ENCODE measurements around the gene FOXO6.

Gene FOXO6

GRCh38 chr1:41363591-41364320 is 2.5 kb downstream of the FOXO6 start:
- ATAC-seq, result no peak
- TF ChIP-seq OSR1 (CRISPR knock-in tag; IDR thresholded peaks at IDR 0.05), result no peak
- no peak for TF ChIP-seq PPARA (CRISPR knock-in tag; IDR thresholded peaks at IDR 0.05; ENCODE audit: borderline replicate concordance)
- TF ChIP-seq PATZ1 (CRISPR knock-in tag; IDR thresholded peaks at IDR 0.05; ENCODE audit: borderline replicate concordance), result no peak
- no peak for TF ChIP-seq ZNF8 (CRISPR knock-in tag; IDR thresholded peaks at IDR 0.05)
- no peak for TF ChIP-seq BACH2 (CRISPR knock-in tag; IDR thresholded peaks at IDR 0.05; ENCODE audit: borderline replicate concordance)
- TF ChIP-seq CSDC2 (CRISPR knock-in tag; IDR thresholded peaks at IDR 0.05), result no peak
- no peak for TF ChIP-seq ZNF70 (CRISPR knock-in tag; IDR thresholded peaks at IDR 0.05)
- TF ChIP-seq TSHZ2 (CRISPR knock-in tag; IDR thresholded peaks at IDR 0.05), result no peak
- TF ChIP-seq ESRRG (CRISPR knock-in tag; IDR thresholded peaks at IDR 0.05), result no peak
- no peak for TF ChIP-seq ZC3H10 (CRISPR knock-in tag; IDR thresholded peaks at IDR 0.05)
- no peak for TF ChIP-seq TOX (CRISPR knock-in tag; IDR thresholded peaks at IDR 0.05; ENCODE audit: borderline replicate concordance)
- TF ChIP-seq TCF4 (CRISPR knock-in tag; IDR thresholded peaks at IDR 0.05; ENCODE audit: borderline replicate concordance), result no peak
- TF ChIP-seq ZFP3 (CRISPR knock-in tag; IDR thresholded peaks at IDR 0.05), result no peak
- no peak for TF ChIP-seq ARNTL (CRISPR knock-in tag; IDR thresholded peaks at IDR 0.05; ENCODE audit: borderline replicate concordance, low read depth)
- TF ChIP-seq RARB (CRISPR knock-in tag; IDR thresholded peaks at IDR 0.05), result no peak
- no peak for TF ChIP-seq ZNF565 (CRISPR knock-in tag; conservative IDR thresholded peaks at IDR 0.05; ENCODE audit: low read depth)
- TF ChIP-seq SNAI2 (CRISPR knock-in tag; IDR thresholded peaks at IDR 0.05), result no peak
- no peak for TF ChIP-seq ZFP30 (CRISPR knock-in tag; IDR thresholded peaks at IDR 0.05)

GRCh38 chr1:41364442-41365319 is 3.4 kb downstream of the FOXO6 start:
- no peak for TF ChIP-seq CSRNP3 (CRISPR knock-in tag; IDR thresholded peaks at IDR 0.05)
- TF ChIP-seq RARB (CRISPR knock-in tag; IDR thresholded peaks at IDR 0.05), result no peak
- no peak for TF ChIP-seq ESRRG (CRISPR knock-in tag; IDR thresholded peaks at IDR 0.05)
- no peak for TF ChIP-seq ZNF70 (CRISPR knock-in tag; IDR thresholded peaks at IDR 0.05)
- no peak for TF ChIP-seq BACH2 (CRISPR knock-in tag; IDR thresholded peaks at IDR 0.05; ENCODE audit: borderline replicate concordance)
- no peak for TF ChIP-seq TSHZ2 (CRISPR knock-in tag; IDR thresholded peaks at IDR 0.05)
- no peak for TF ChIP-seq GLIS3 (CRISPR knock-in tag; IDR thresholded peaks at IDR 0.05)
- TF ChIP-seq POU6F1 (CRISPR knock-in tag; IDR thresholded peaks at IDR 0.05; ENCODE audit: borderline replicate concordance, low read depth), result no peak
- TF ChIP-seq ZNF565 (CRISPR knock-in tag; conservative IDR thresholded peaks at IDR 0.05; ENCODE audit: low read depth), result no peak
- no peak for TF ChIP-seq TCF4 (CRISPR knock-in tag; IDR thresholded peaks at IDR 0.05; ENCODE audit: borderline replicate concordance)
- no peak for TF ChIP-seq ZFP30 (CRISPR knock-in tag; IDR thresholded peaks at IDR 0.05)
- no peak for TF ChIP-seq ZFP3 (CRISPR knock-in tag; IDR thresholded peaks at IDR 0.05)
- no peak for TF ChIP-seq ZC3H10 (CRISPR knock-in tag; IDR thresholded peaks at IDR 0.05)
- no peak for TF ChIP-seq CSDC2 (CRISPR knock-in tag; IDR thresholded peaks at IDR 0.05)
- no peak for TF ChIP-seq OSR1 (CRISPR knock-in tag; IDR thresholded peaks at IDR 0.05)
- no peak for TF ChIP-seq SNAI2 (CRISPR knock-in tag; IDR thresholded peaks at IDR 0.05)
- no peak for TF ChIP-seq ZNF8 (CRISPR knock-in tag; IDR thresholded peaks at IDR 0.05)
- no peak for TF ChIP-seq ARNTL (CRISPR knock-in tag; IDR thresholded peaks at IDR 0.05; ENCODE audit: borderline replicate concordance, low read depth)
- TF ChIP-seq ISL1 (CRISPR knock-in tag; IDR thresholded peaks at IDR 0.05), result no peak
- no peak for TF ChIP-seq PATZ1 (CRISPR knock-in tag; IDR thresholded peaks at IDR 0.05; ENCODE audit: borderline replicate concordance)
- no peak for ATAC-seq
